HEK293 (cell line): ENCODE results near the gene CWF19L1.
A peak's percentile ranks its signal among the peaks of the same experiment; 100 is the strongest.

Experiments used
- CTCF ChIA-PET: fragments of 350-600 bp; formaldehyde crosslinking; extraction: SDS; loops from one replicate; lab custom pipeline; 2021; ENCODE audit warnings: antibody characterized with exemption; lab: Yijun Ruan, JAX
- POLR2A ChIA-PET: fragments of 300-600 bp; formaldehyde crosslinking; extraction: SDS; loops from one replicate; lab custom pipeline; 2020; ENCODE audit warnings: antibody characterized with exemption, inconsistent platforms; lab: Yijun Ruan, JAX
- H3K27ac ChIP-seq: fragments of 200-500 bp; sonication (Bioruptor generic); 2 replicates; pipeline ENCODE4 v1.5.1; 2014; ENCODE audit warnings: low read depth, low read length, control low read depth, inconsistent platforms; ENCODE audit errors: extremely low read depth
- H3K36me3 ChIP-seq, 2 experiments: fragments of 200-500 bp in 1 of 2; sonication (Bioruptor generic) in 1 of 2; 1 replicate in 1 of 2; 2 replicates in 1 of 2; pipeline ENCODE4 v1.5.1; 2014 to 2017; ENCODE audit warnings: inconsistent platforms in 2 of 2, low read length in 2 of 2; ENCODE audit not compliant: control insufficient read depth in 2 of 2, insufficient read depth in 1 of 2
- H3K4me1 ChIP-seq: fragments of 200-500 bp; sonication (Bioruptor generic); 2 replicates; pipeline ENCODE4 v1.5.1; 2014; ENCODE audit warnings: mild to moderate bottlenecking, low read length, inconsistent platforms; ENCODE audit not compliant: control insufficient read depth, insufficient read depth
- H3K4me3 ChIP-seq: 2 replicates; pipeline ENCODE4 v1.5.1; 2011; ENCODE audit warnings: low read depth, mild to moderate bottlenecking, control low read depth, low read length, moderate library complexity
- H3K9me3 ChIP-seq: fragments of 200-500 bp; sonication (Bioruptor generic); 2 replicates; pipeline ENCODE4 v1.5.1; 2014; ENCODE audit warnings: low read depth, low read length, inconsistent platforms; ENCODE audit not compliant: control insufficient read depth, insufficient read depth
- GLI4 ChIP-seq: fragments of 450-650 bp; formaldehyde crosslinking; IDR thresholded peaks from 2 replicates; pipeline ENCODE4 v1.5.1; 2016; ENCODE audit warnings: missing biosample characterization, missing genetic modification characterization
- KLF8 ChIP-seq: fragments of 450-650 bp; formaldehyde crosslinking; IDR thresholded peaks from 2 replicates; pipeline ENCODE4 v1.5.1; 2016; ENCODE audit warnings: missing biosample characterization, missing genetic modification characterization
- PRDM1 ChIP-seq: fragments of 450-650 bp; formaldehyde crosslinking; IDR thresholded peaks from 2 replicates; pipeline ENCODE4; 2016; ENCODE audit warnings: missing biosample characterization, missing genetic modification characterization
- ZBTB48 ChIP-seq: fragments of 450-650 bp; formaldehyde crosslinking; IDR thresholded peaks from 2 replicates; pipeline ENCODE4 v1.5.1; 2016; ENCODE audit warnings: missing biosample characterization, missing genetic modification characterization
- ZNF114 ChIP-seq: fragments of 450-650 bp; formaldehyde crosslinking; IDR thresholded peaks from 2 replicates; pipeline ENCODE4 v1.5.0; 2017; ENCODE audit warnings: missing biosample characterization, missing genetic modification characterization
- ZNF214 ChIP-seq: fragments of 450-650 bp; formaldehyde crosslinking; IDR thresholded peaks from 2 replicates; pipeline ENCODE4 v1.5.1; 2017; ENCODE audit warnings: missing biosample characterization, mild to moderate bottlenecking, missing genetic modification characterization, borderline replicate concordance
- ZNF549 ChIP-seq: fragments of 450-650 bp; IDR thresholded peaks from 2 replicates; pipeline ENCODE4 v1.5.1; 2018; ENCODE audit warnings: missing biosample characterization, missing genetic modification characterization, mild to moderate bottlenecking, inconsistent platforms, moderate library complexity
- ZNF558 ChIP-seq: fragments of 450-650 bp; formaldehyde crosslinking; IDR thresholded peaks from 2 replicates; pipeline ENCODE4 v1.5.1; 2016; ENCODE audit warnings: missing biosample characterization, missing genetic modification characterization
- ZNF560 ChIP-seq: fragments of 450-650 bp; formaldehyde crosslinking; IDR thresholded peaks from 2 replicates; pipeline ENCODE4 v1.5.1; 2017; ENCODE audit warnings: missing biosample characterization, missing genetic modification characterization, borderline replicate concordance
- ZNF626 ChIP-seq: fragments of 450-650 bp; sonication (Bioruptor Pico); formaldehyde crosslinking; IDR thresholded peaks from 2 replicates; pipeline ENCODE4 v1.5.1; 2018; ENCODE audit warnings: missing biosample characterization, missing genetic modification characterization, inconsistent platforms
- ZSCAN23 ChIP-seq: fragments of 450-650 bp; formaldehyde crosslinking; IDR thresholded peaks from 2 replicates; pipeline ENCODE4 v1.5.1; 2016; ENCODE audit warnings: missing biosample characterization, missing genetic modification characterization
- ZXDB ChIP-seq: fragments of 450-650 bp; formaldehyde crosslinking; IDR thresholded peaks from 2 replicates; pipeline ENCODE4 v1.5.1; 2016; ENCODE audit warnings: missing biosample characterization, missing genetic modification characterization
- TF ChIP-seq, protein P1 (sequence below): fragments of 450-650 bp; formaldehyde crosslinking; IDR thresholded peaks from 2 replicates; pipeline ENCODE4 v1.5.0; 2017; ENCODE audit warnings: missing biosample characterization, missing genetic modification characterization, borderline replicate concordance
- TF ChIP-seq, protein P2 (sequence below): fragments of 450-650 bp; formaldehyde crosslinking; IDR thresholded peaks from 2 replicates; pipeline ENCODE4 v1.5.1; 2016; ENCODE audit warnings: missing biosample characterization, missing genetic modification characterization

The CWF19L1 gene

DNA sequence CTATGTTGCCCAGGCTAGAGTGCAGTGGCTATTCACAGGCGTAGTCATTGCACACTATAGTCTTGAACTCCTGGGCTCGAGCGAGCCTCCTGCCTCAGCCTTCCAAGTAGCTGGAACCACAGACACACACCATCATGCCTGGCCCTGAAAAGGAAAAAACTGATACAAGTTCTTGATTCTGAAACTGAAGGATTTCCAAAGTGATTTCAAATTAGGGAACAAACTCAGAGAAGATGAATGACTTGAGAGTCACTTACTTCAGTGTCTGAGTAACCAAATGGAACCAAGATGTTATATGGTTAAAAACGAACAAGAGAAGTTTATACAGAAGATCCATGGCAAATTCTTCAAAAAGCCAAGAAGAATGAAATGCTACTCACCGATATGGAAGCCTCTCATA is 14.4 kb downstream of the CWF19L1 start (continued):
- TF ChIP-seq ZNF558 (tag by site-specific recombination): no peak
- TF ChIP-seq, protein P1, sequence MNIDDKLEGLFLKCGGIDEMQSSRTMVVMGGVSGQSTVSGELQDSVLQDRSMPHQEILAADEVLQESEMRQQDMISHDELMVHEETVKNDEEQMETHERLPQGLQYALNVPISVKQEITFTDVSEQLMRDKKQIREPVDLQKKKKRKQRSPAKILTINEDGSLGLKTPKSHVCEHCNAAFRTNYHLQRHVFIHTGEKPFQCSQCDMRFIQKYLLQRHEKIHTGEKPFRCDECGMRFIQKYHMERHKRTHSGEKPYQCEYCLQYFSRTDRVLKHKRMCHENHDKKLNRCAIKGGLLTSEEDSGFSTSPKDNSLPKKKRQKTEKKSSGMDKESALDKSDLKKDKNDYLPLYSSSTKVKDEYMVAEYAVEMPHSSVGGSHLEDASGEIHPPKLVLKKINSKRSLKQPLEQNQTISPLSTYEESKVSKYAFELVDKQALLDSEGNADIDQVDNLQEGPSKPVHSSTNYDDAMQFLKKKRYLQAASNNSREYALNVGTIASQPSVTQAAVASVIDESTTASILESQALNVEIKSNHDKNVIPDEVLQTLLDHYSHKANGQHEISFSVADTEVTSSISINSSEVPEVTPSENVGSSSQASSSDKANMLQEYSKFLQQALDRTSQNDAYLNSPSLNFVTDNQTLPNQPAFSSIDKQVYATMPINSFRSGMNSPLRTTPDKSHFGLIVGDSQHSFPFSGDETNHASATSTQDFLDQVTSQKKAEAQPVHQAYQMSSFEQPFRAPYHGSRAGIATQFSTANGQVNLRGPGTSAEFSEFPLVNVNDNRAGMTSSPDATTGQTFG (tag by site-specific recombination): no peak
- TF ChIP-seq ZNF626 (tag by site-specific recombination): no peak
- TF ChIP-seq ZNF114: no peak
- TF ChIP-seq ZXDB: no peak
- TF ChIP-seq ZNF214 (tag by site-specific recombination): no peak
- TF ChIP-seq ZSCAN23 (tag by site-specific recombination): no peak

GRCh38 chr10:100248820-100249219 is 18.6 kb downstream of the CWF19L1 start:
- ChIA-PET CTCF (no interaction called here), POLR2A (interaction anchor here (0.9 kb wide), 1 partner anchor 13 kb away, joined by 3 read pairs; no protein-coding TSS in a partner anchor)
- no peak overlapping the region for H3K4me3 ChIP-seq
- H3K4me1 ChIP-seq: no peaks in the 10 kb centered on the region
- H3K36me3 ChIP-seq: peaks cover 61 to 82% of the 10 kb centered on the region in 2 experiments
- TF ChIP-seq, protein P2, sequence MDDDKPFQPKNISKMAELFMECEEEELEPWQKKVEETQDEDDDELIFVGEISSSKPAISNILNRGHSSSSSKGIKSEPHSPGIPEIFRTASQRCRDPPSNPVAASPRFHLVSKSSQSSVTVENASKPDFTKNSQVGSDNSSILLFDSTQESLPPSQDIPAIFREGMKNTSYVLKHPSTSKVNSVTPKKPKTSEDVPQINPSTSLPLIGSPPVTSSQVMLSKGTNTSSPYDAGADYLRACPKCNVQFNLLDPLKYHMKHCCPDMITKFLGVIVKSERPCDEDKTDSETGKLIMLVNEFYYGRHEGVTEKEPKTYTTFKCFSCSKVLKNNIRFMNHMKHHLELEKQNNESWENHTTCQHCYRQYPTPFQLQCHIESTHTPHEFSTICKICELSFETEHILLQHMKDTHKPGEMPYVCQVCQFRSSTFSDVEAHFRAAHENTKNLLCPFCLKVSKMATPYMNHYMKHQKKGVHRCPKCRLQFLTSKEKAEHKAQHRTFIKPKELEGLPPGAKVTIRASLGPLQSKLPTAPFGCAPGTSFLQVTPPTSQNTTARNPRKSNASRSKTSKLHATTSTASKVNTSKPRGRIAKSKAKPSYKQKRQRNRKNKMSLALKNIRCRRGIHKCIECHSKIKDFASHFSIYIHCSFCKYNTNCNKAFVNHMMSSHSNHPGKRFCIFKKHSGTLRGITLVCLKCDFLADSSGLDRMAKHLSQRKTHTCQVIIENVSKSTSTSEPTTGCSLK (tag by site-specific recombination): no peak
- no peak for TF ChIP-seq ZNF560
- no peak for TF ChIP-seq ZBTB48
- TF ChIP-seq KLF8 (tag by site-specific recombination): no peak
- TF ChIP-seq ZNF114: no peak
- H3K27ac ChIP-seq: no peak overlapping the region
- H3K9me3 ChIP-seq: no peaks in the 10 kb centered on the region

DNA sequence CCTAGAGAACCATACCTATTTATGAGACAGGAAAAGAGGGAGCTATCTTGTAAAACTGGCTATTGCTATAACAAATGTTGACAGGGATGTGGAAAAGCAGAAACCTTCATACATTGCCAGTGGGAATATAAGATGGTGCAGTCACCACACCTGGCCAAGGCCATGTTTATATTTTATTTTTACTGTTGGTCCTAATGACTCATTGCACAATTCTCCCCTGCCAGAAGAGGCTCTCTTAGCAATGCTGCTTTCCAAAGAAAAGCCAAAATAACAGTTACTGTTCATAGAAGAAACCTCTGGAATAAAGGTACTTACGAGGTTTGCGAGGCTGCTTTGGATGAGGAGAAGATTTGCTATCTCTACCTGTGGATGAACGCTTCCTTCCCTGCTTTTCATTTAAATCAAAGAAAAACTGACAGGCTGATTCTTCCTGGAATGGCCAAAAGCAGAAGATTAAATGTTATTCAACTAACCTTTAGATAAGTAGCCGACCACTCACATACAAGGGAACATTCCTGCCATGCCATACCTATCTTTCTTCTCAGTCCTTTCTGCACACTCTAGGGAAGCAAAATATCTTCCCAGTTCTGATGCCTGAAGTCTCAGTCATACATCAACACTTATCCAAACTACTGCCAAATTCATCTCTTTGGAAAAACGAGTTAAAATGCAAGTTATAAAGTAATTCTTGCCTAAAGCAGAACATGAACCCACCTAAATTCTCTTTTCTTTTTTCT is 21.8 kb downstream of the CWF19L1 start:
- TF ChIP-seq ZNF549 (tag by site-specific recombination): no peak
- TF ChIP-seq, all 188 proteins: peak for 0
- ChIA-PET CTCF (interaction anchor here (0.7 kb wide), 1 partner anchor 264 kb away, joined by 4 read pairs; no protein-coding TSS in a partner anchor), POLR2A (no interaction called here)
- H3K4me1 ChIP-seq: no peaks in the 10 kb centered on the region
- no peaks in the 10 kb centered on the region for H3K9me3 ChIP-seq
- H3K27ac ChIP-seq: no peak overlapping the region
- no peak overlapping the region for H3K4me3 ChIP-seq
- peaks cover 48 to 83% of the 10 kb centered on the region in 2 experiments for H3K36me3 ChIP-seq

DNA sequence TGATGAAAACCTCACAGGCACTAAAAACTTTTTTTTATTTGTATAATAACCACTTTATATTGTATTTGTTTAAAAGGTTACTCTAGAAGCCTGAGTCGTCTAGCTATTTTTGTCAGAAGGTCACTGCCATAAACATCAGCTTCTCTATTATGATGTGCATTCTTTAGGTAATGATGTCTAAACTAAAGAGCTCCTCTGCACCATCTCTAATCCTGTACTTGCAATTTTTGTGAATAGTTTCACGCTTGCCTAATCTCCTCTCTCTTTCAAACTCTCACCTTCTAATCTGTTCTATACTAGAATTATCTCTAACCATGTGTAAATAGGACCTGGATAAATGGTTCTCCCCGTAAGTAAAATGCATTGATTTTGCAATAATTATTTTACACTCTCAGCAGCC is 27.6 kb downstream of the CWF19L1 start:
- Histone ChIP-seq H3K36me3 (peaks cover 49 to 87% of the 10 kb centered on the region in 2 experiments), H3K4me1 (no peaks in the 10 kb centered on the region), H3K4me3 (no peak overlapping the region), H3K9me3 (no peaks in the 10 kb centered on the region), H3K27ac (no peak overlapping the region)
- TF ChIP-seq GLI4 (tag by site-specific recombination) (no peak), PRDM1 (tag by site-specific recombination) (peak; percentile 8; the same call in 1 of the 2 replicates)
- CTCF ChIA-PET: interaction anchor here (0.6 to 1.0 kb wide), 2 partner anchors 15 to 214 kb away, joined by 6 to 7 read pairs; no protein-coding TSS in a partner anchor
- POLR2A ChIA-PET: no interaction called here
